HepG2 (cell line): Measurements from ENCODE around the gene CNDP1. TPM values are rescaled to one million over a fixed set of nuclear protein-coding genes. Genes with fewer than 3 reads are reported as not detected.

Experiments used
- NFE2 ChIP-seq: sonication (generic); formaldehyde crosslinking; IDR thresholded peaks from 2 replicates; pipeline ENCODE4 v1.4.0; 2020; ENCODE audit warnings: missing genetic modification reagents
- PRMT3 ChIP-seq: sonication (generic); formaldehyde crosslinking; IDR thresholded peaks from 2 replicates; pipeline ENCODE4 v1.8.1; 2022; ENCODE audit warnings: low read depth, mild to moderate bottlenecking, moderate library complexity, missing genetic modification reagents, borderline replicate concordance
- RNF2 ChIP-seq: fragments of 450-650 bp; conservative IDR thresholded peaks from 2 replicates; pipeline ENCODE4 v1.6.1; 2016; ENCODE audit warnings: low read depth
- RXRA ChIP-seq: sonication (generic); formaldehyde crosslinking; IDR thresholded peaks from 2 replicates; pipeline ENCODE4 v1.5.1; 2020; ENCODE audit warnings: missing genetic modification reagents
- SSRP1 ChIP-seq: IDR thresholded peaks from 2 replicates; pipeline ENCODE4 v1.6.1; 2016; ENCODE audit warnings: control low read depth
- TBP ChIP-seq: sonication (generic); formaldehyde crosslinking; IDR thresholded peaks from 2 replicates; pipeline ENCODE4 v1.5.0; 2020; ENCODE audit warnings: missing genetic modification reagents
- TMF1 ChIP-seq: sonication (generic); formaldehyde crosslinking; IDR thresholded peaks from 2 replicates; pipeline ENCODE4 v1.8.1; 2022; ENCODE audit warnings: low read depth, missing genetic modification reagents
- ZFP62 ChIP-seq: sonication (generic); formaldehyde crosslinking; IDR thresholded peaks from 2 replicates; pipeline ENCODE4 v1.4.0; 2020; ENCODE audit warnings: missing genetic modification reagents
- ZFP82 ChIP-seq: sonication (generic); formaldehyde crosslinking; IDR thresholded peaks from 2 replicates; pipeline ENCODE4 v1.5.1; 2020; ENCODE audit warnings: mild to moderate bottlenecking, missing genetic modification reagents, borderline replicate concordance
- ZKSCAN5 ChIP-seq: sonication (generic); formaldehyde crosslinking; IDR thresholded peaks from 2 replicates; pipeline ENCODE4 v1.5.1; 2020; ENCODE audit warnings: mild to moderate bottlenecking, missing genetic modification reagents
- ZNF3 ChIP-seq: IDR thresholded peaks from 2 replicates; pipeline ENCODE4 v1.7.0; 2017; ENCODE audit warnings: inconsistent platforms
- ZNF333 ChIP-seq: sonication (generic); formaldehyde crosslinking; IDR thresholded peaks from 2 replicates; pipeline ENCODE4 v1.4.0; 2020; ENCODE audit warnings: mild to moderate bottlenecking, missing genetic modification reagents, borderline replicate concordance
- ZNF614 ChIP-seq: IDR thresholded peaks from 2 replicates; pipeline ENCODE4 v1.6.1; 2018; ENCODE audit warnings: missing biosample characterization, missing genetic modification reagents, inconsistent platforms, borderline replicate concordance
- ZNF746 ChIP-seq: sonication (generic); formaldehyde crosslinking; IDR thresholded peaks from 2 replicates; pipeline ENCODE4 v1.8.0; 2022; ENCODE audit warnings: mild to moderate bottlenecking, missing genetic modification reagents
- polyA plus RNA-seq, 8 experiments: library from polyadenylated mRNA; depleted of rRNA in 3 of 8; stranded (reverse) in 7 of 8; unstranded in 1 of 8; fragments of >200 nt; fragmentation: Illumina TruSeq in 4 of 8; extraction: Trizol in 4 of 8; gene quantifications; 2 replicates each; pipeline versions ENCODE4 v1.2.1 to v1.2.3, GENCODE V29; 2011 to 2016; ENCODE audit warnings: low read depth in 4 of 8, missing spikeins in 1 of 8, mixed read lengths in 1 of 8; ENCODE audit not compliant: insufficient read depth in 1 of 8
- total RNA-seq, 5 experiments: library from RNA; depleted of rRNA; stranded (reverse); fragments of >200 nt; fragmentation: Illumina TruSeq; extraction: Trizol; gene quantifications; 2 replicates each; pipeline ENCODE4 v1.2.3, GENCODE V29; 2016; ENCODE audit warnings: low read depth in 1 of 5
- TF ChIP-seq, protein P1 (sequence below): sonication (generic); formaldehyde crosslinking; IDR thresholded peaks from 2 replicates; pipeline ENCODE4 v1.4.0; 2020; ENCODE audit warnings: missing genetic modification reagents
- TF ChIP-seq, protein P2 (sequence below): IDR thresholded peaks from 2 replicates; pipeline ENCODE4 v1.6.1; 2016; ENCODE audit warnings: control low read depth
- TF ChIP-seq, protein P3 (sequence below): sonication (generic); formaldehyde crosslinking; IDR thresholded peaks from 2 replicates; pipeline ENCODE4 v1.4.0; 2020; ENCODE audit warnings: missing genetic modification reagents, borderline replicate concordance
- TF ChIP-seq, protein P4 (sequence below): sonication (generic); formaldehyde crosslinking; IDR thresholded peaks from 2 replicates; pipeline ENCODE4 v1.5.1; 2020; ENCODE audit warnings: mild to moderate bottlenecking, missing genetic modification reagents, borderline replicate concordance
- TF ChIP-seq, protein P5 (sequence below): sonication (generic); formaldehyde crosslinking; IDR thresholded peaks from 2 replicates; pipeline ENCODE4 v1.4.0; 2020; ENCODE audit warnings: missing genetic modification reagents, mild to moderate bottlenecking, borderline replicate concordance

Gene CNDP1
- total and polyA plus RNA-seq, 2 of the 13 experiments (the other 11 are each of a cell fraction or from before 2014, with no cell fraction given): 0.01 TPM; not detected in 1

DNA sequence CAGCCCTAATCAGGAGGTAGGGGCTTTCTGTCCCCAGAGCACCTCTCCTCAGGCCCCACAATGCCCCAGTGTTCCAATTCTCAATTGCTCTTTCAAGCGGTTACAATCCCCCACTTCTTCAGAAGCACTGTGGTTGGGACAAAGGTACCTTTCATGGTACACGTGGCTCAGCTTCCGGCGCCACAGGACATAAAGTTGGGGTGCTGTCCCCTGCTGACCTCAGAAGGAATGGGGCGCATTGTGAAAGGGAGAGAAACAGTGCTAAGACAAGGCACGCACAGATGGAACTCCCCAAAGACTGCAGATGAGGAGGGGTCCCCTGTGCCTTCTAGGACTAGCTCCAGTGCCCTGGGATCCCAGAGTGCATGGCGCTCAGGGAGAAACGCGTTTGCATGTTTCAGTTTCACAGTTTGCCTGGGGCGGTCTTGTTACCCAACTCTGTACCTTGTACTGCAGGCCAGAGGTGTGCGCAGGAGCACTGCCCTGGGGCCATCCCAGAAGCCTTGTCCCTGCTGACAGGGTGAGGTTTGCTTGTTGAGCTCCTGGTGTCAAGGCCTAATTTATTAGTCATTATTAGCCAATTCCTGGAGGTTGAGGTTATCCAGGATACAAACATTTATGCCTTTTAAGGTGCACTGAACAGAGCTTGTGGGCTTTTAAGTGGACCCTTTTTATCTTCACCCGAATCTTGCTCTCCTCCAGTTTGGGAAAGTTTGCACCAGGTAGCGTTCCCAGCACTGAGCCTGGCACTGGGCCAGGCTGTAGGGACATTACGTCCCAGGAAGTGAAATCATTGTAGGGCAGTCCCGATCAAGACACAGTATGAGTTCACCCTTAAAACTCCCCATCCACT is 7.6 kb downstream of the CNDP1 start (continued):
- TF ChIP-seq, protein P1, sequence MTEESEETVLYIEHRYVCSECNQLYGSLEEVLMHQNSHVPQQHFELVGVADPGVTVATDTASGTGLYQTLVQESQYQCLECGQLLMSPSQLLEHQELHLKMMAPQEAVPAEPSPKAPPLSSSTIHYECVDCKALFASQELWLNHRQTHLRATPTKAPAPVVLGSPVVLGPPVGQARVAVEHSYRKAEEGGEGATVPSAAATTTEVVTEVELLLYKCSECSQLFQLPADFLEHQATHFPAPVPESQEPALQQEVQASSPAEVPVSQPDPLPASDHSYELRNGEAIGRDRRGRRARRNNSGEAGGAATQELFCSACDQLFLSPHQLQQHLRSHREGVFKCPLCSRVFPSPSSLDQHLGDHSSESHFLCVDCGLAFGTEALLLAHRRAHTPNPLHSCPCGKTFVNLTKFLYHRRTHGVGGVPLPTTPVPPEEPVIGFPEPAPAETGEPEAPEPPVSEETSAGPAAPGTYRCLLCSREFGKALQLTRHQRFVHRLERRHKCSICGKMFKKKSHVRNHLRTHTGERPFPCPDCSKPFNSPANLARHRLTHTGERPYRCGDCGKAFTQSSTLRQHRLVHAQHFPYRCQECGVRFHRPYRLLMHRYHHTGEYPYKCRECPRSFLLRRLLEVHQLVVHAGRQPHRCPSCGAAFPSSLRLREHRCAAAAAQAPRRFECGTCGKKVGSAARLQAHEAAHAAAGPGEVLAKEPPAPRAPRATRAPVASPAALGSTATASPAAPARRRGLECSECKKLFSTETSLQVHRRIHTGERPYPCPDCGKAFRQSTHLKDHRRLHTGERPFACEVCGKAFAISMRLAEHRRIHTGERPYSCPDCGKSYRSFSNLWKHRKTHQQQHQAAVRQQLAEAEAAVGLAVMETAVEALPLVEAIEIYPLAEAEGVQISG (CRISPR knock-in tag): peak; percentile 87
- TF ChIP-seq TMF1 (CRISPR knock-in tag) (no peak), TBP (CRISPR knock-in tag) (no peak), NFE2 (CRISPR knock-in tag) (no peak), ZFP62 (CRISPR knock-in tag) (no peak), ZKSCAN5 (CRISPR knock-in tag) (no peak), ZNF614 (peak; percentile 86; the same call in 1 of the 2 replicates), SSRP1 (CRISPR knock-in tag) (no peak), ZNF746 (peak; percentile 77), ZFP82 (CRISPR knock-in tag) (no peak), PRMT3 (CRISPR knock-in tag) (no peak), ZNF333 (CRISPR knock-in tag) (no peak), RXRA (CRISPR knock-in tag) (peak; percentile 97), ZNF3 (no peak), RNF2 (peak; percentile 68; the same call in 1 of the 2 replicates)
- TF ChIP-seq, protein P2, sequence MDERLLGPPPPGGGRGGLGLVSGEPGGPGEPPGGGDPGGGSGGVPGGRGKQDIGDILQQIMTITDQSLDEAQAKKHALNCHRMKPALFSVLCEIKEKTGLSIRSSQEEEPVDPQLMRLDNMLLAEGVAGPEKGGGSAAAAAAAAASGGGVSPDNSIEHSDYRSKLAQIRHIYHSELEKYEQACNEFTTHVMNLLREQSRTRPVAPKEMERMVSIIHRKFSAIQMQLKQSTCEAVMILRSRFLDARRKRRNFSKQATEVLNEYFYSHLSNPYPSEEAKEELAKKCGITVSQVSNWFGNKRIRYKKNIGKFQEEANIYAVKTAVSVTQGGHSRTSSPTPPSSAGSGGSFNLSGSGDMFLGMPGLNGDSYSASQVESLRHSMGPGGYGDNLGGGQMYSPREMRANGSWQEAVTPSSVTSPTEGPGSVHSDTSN (CRISPR knock-in tag): no peak
- TF ChIP-seq, protein P3, sequence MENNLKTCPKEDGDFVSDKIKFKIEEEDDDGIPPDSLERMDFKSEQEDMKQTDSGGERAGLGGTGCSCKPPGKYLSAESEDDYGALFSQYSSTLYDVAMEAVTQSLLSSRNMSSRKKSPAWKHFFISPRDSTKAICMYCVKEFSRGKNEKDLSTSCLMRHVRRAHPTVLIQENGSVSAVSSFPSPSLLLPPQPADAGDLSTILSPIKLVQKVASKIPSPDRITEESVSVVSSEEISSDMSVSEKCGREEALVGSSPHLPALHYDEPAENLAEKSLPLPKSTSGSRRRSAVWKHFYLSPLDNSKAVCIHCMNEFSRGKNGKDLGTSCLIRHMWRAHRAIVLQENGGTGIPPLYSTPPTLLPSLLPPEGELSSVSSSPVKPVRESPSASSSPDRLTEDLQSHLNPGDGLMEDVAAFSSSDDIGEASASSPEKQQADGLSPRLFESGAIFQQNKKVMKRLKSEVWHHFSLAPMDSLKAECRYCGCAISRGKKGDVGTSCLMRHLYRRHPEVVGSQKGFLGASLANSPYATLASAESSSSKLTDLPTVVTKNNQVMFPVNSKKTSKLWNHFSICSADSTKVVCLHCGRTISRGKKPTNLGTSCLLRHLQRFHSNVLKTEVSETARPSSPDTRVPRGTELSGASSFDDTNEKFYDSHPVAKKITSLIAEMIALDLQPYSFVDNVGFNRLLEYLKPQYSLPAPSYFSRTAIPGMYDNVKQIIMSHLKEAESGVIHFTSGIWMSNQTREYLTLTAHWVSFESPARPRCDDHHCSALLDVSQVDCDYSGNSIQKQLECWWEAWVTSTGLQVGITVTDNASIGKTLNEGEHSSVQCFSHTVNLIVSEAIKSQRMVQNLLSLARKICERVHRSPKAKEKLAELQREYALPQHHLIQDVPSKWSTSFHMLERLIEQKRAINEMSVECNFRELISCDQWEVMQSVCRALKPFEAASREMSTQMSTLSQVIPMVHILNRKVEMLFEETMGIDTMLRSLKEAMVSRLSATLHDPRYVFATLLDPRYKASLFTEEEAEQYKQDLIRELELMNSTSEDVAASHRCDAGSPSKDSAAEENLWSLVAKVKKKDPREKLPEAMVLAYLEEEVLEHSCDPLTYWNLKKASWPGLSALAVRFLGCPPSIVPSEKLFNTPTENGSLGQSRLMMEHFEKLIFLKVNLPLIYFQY (CRISPR knock-in tag): 0 out of 2 replicates have a peak, but pooled peaks have one; percentile 11
- TF ChIP-seq, protein P4, sequence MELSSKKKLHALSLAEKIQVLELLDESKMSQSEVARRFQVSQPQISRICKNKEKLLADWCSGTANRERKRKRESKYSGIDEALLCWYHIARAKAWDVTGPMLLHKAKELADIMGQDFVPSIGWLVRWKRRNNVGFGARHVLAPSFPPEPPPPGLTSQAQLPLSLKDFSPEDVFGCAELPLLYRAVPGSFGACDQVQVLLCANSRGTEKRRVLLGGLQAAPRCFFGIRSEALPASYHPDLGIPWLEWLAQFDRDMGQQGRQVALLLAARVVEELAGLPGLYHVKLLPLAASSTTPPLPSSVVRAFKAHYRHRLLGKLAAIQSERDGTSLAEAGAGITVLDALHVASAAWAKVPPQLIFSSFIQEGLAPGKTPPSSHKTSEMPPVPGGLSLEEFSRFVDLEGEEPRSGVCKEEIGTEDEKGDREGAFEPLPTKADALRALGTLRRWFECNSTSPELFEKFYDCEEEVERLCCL (CRISPR knock-in tag): no peak; the same call in 1 of the 2 replicates
- TF ChIP-seq, protein P5, sequence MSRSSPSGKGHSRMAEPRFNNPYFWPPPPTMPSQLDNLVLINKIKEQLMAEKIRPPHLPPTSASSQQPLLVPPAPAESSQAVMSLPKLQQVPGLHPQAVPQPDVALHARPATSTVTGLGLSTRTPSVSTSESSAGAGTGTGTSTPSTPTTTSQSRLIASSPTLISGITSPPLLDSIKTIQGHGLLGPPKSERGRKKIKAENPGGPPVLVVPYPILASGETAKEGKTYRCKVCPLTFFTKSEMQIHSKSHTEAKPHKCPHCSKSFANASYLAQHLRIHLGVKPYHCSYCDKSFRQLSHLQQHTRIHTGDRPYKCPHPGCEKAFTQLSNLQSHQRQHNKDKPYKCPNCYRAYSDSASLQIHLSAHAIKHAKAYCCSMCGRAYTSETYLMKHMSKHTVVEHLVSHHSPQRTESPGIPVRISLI (CRISPR knock-in tag): peak; percentile 33; the same call in 1 of the 2 replicates
